OCI-LY7 (cell line): ENCODE measurements around the gene CEP89. TPM values are rescaled to one million over a fixed set of nuclear protein-coding genes. Genes with fewer than 3 reads are reported as not detected.
"Not testable (repeated sequence)": the region's sequence is repeated elsewhere in the genome, so short reads cannot be mapped to it uniquely, and the experiment has no call there.

Experiments used
- BruUV-seq: library from RNA; stranded (reverse); fragments of 400-500 nt; replicated peaks from 2 replicates; lab custom pipeline; 2021; lab: Mats Ljungman, UMichigan
- CTCF ChIA-PET: fragments of 300-600 bp; sonication (Branson Sonifier 250); formaldehyde crosslinking; loops from one replicate; lab custom pipeline; 2022; ENCODE audit warnings: antibody characterized with exemption; ENCODE audit not compliant: unreplicated experiment; lab: Charles Lee
- POLR2A ChIA-PET: fragments of 300-600 bp; sonication (Branson Sonifier 250); formaldehyde crosslinking; loops from one replicate; lab custom pipeline; 2022; ENCODE audit warnings: antibody characterized with exemption; lab: Charles Lee
- DNase-seq: peaks from one replicate; pipeline ENCODE4 v3.0.0-alpha.2; 2015; ENCODE audit warnings: low spot score
- H2AFZ ChIP-seq: fragments of 200-600 bp; sonication (generic), shearing (Covaris generic); 2 replicates; pipeline ENCODE4 v1.6.1; 2014; ENCODE audit warnings: mild to moderate bottlenecking, antibody characterized with exemption, low read length, moderate library complexity
- H3K27ac ChIP-seq: fragments of 200-600 bp; sonication (generic); 2 replicates; pipeline ENCODE4 v1.5.1; 2014; ENCODE audit warnings: mixed run types, low read depth, mild to moderate bottlenecking, moderate library complexity, low read length, inconsistent platforms; ENCODE audit not compliant: poor library complexity, severe bottlenecking
- H3K36me3 ChIP-seq: fragments of 200-600 bp; sonication (generic); 2 replicates; pipeline ENCODE4 v1.6.1; 2014; ENCODE audit warnings: mild to moderate bottlenecking, antibody characterized with exemption, low read length, moderate library complexity, mixed read lengths; ENCODE audit not compliant: insufficient read depth
- H3K4me1 ChIP-seq: fragments of 200-600 bp; sonication (generic); 2 replicates; pipeline ENCODE4 v1.5.1; 2014; ENCODE audit warnings: mild to moderate bottlenecking, low read length; ENCODE audit not compliant: insufficient read depth, poor library complexity, severe bottlenecking
- H3K4me2 ChIP-seq: fragments of 200-600 bp; sonication (generic); 2 replicates; pipeline ENCODE4 v1.6.1; 2014; ENCODE audit warnings: mild to moderate bottlenecking, low read length
- H3K4me3 ChIP-seq: fragments of 200-600 bp; sonication (generic); 2 replicates; pipeline ENCODE4 v1.5.1; 2014; ENCODE audit warnings: mild to moderate bottlenecking, low read depth, low read length; ENCODE audit not compliant: poor library complexity, severe bottlenecking
- H3K79me2 ChIP-seq: fragments of 200-600 bp; sonication (generic); 2 replicates; pipeline ENCODE4 v1.6.1; 2016; ENCODE audit warnings: low read depth, mild to moderate bottlenecking, low read length, moderate library complexity, mixed read lengths; ENCODE audit not compliant: insufficient read depth
- H3K9me2 ChIP-seq: fragments of 200-600 bp; sonication (generic); 2 replicates; pipeline ENCODE4 v1.6.1; 2016; ENCODE audit warnings: mild to moderate bottlenecking, low read length, mixed read lengths; ENCODE audit not compliant: insufficient read depth
- H3K9me3 ChIP-seq: fragments of 200-600 bp; sonication (generic); 2 replicates; pipeline ENCODE4 v1.6.1; 2014; ENCODE audit warnings: mild to moderate bottlenecking, mixed run types, low read length, mixed read lengths
- H4K20me1 ChIP-seq: fragments of 200-600 bp; sonication (generic); 2 replicates; pipeline ENCODE4 v1.6.1; 2014; ENCODE audit warnings: mild to moderate bottlenecking, antibody characterized with exemption, low read length, moderate library complexity, mixed read lengths; ENCODE audit not compliant: insufficient read depth
- EZH2phosphoT487 ChIP-seq: fragments of 200-600 bp; sonication (generic); IDR thresholded peaks from 2 replicates; pipeline ENCODE4 v1.6.1; 2018; ENCODE audit warnings: low read depth, borderline replicate concordance, mild to moderate bottlenecking, mixed run types, antibody characterized with exemption, low read length, moderate library complexity, mixed read lengths
- intact Hi-C: fragments of 100-400 bp; cut with micrococcal nuclease; formaldehyde crosslinking; loops from one replicate; pipeline ENCODE4 v1.10.0; 2022; ENCODE audit not compliant: unreplicated experiment
- total RNA-seq, 2 experiments: library from RNA; depleted of rRNA in 1 of 2; stranded (reverse); fragments of >200 nt in 1 of 2; shearing (Covaris generic) in 1 of 2; gene quantifications; 2 replicates each; pipeline ENCODE4 v1.2.3, GENCODE V29; 2014 to 2022
- TF ChIP-seq, protein P1 (sequence below): fragments of 200-600 bp; sonication (generic); conservative IDR thresholded peaks from 2 replicates; pipeline ENCODE4 v1.5.1; 2014; ENCODE audit warnings: mild to moderate bottlenecking, antibody characterized with exemption, low read length, moderate library complexity, mixed read lengths

CEP89 gene
- total RNA-seq, 2 experiments from 2014 or later: 15.8 to 20.6 TPM

DNA sequence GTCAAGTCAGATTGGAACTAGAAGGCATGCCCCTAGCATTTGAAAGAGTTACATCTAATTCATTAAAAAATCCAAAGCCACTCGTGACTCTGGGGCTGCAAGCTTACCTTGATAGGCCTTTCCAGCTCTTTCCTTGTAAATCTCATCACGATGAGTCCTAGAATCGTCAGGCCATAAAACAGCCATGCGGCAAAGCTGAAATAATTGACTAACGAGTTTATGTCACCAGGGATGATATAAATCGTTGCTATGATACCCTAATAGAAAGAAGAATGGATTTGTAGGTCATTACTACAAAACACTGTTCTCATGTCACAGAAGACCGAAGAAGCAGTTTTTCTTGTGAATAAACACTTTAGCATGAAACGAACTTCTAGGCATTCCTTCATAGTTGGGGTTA lies 129.7 kb downstream of the CEP89 start:
- Histone ChIP-seq H3K79me2 (no peaks in the 10 kb centered on the region), H3K9me2 (no peaks in the 10 kb centered on the region), H3K9me3 (no peaks in the 10 kb centered on the region), H2AFZ (no peak overlapping the region), H4K20me1 (no peaks in the 10 kb centered on the region), H3K36me3 (no peaks in the 10 kb centered on the region), H3K27ac (no peak overlapping the region), H3K4me1 (no peaks in the 10 kb centered on the region), H3K4me2 (no peak overlapping the region), H3K4me3 (no peak overlapping the region)
- CTCF ChIA-PET: no interaction called here
- no peak for DNase-seq
- no peak for TF ChIP-seq EZH2phosphoT487
- TF ChIP-seq, protein P1, sequence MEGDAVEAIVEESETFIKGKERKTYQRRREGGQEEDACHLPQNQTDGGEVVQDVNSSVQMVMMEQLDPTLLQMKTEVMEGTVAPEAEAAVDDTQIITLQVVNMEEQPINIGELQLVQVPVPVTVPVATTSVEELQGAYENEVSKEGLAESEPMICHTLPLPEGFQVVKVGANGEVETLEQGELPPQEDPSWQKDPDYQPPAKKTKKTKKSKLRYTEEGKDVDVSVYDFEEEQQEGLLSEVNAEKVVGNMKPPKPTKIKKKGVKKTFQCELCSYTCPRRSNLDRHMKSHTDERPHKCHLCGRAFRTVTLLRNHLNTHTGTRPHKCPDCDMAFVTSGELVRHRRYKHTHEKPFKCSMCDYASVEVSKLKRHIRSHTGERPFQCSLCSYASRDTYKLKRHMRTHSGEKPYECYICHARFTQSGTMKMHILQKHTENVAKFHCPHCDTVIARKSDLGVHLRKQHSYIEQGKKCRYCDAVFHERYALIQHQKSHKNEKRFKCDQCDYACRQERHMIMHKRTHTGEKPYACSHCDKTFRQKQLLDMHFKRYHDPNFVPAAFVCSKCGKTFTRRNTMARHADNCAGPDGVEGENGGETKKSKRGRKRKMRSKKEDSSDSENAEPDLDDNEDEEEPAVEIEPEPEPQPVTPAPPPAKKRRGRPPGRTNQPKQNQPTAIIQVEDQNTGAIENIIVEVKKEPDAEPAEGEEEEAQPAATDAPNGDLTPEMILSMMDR: no peak
- intact Hi-C loops: no loop called here
- POLR2A ChIA-PET: interaction anchor here (1.7 kb wide), 1 partner anchor 12 kb away, joined by 3 read pairs; no protein-coding TSS in a partner anchor
- BruUV-seq: no TSS peak

DNA sequence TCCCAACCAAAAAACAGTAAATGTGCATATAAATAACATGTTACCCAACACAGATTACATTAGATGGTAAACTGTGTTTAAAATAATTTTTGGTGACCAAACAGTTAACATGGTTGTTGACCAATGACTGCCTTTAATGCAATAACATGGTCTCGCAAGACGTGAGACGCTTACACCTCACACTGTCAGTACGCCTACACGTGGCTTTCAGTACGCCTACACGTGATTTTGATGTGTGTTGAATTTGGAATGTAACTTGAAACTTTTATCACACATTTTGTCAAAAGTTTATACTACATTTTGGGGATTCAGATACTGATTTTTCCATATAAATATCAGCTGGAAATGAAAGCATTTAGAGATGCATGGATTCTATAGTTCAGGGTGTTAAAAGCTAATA lies 134.2 kb downstream of the CEP89 start:
- H2AFZ ChIP-seq: no peak overlapping the region
- H3K9me2 ChIP-seq: no peaks in the 10 kb centered on the region
- no peaks in the 10 kb centered on the region for H3K9me3 ChIP-seq
- no peaks in the 10 kb centered on the region for H4K20me1 ChIP-seq
- H3K4me2 ChIP-seq: no peak overlapping the region
- no peaks in the 10 kb centered on the region for H3K4me1 ChIP-seq
- no peak overlapping the region for H3K27ac ChIP-seq
- intact Hi-C loops: no loop called here
- DNase-seq: no peak
- CTCF ChIA-PET: no interaction called here
- BruUV-seq: no TSS peak
- no peak for TF ChIP-seq EZH2phosphoT487
- TF ChIP-seq, protein P1: no peak
- POLR2A ChIA-PET: no interaction called here
- no peaks in the 10 kb centered on the region for H3K79me2 ChIP-seq
- H3K4me3 ChIP-seq: no peak overlapping the region
- no peaks in the 10 kb centered on the region for H3K36me3 ChIP-seq

DNA sequence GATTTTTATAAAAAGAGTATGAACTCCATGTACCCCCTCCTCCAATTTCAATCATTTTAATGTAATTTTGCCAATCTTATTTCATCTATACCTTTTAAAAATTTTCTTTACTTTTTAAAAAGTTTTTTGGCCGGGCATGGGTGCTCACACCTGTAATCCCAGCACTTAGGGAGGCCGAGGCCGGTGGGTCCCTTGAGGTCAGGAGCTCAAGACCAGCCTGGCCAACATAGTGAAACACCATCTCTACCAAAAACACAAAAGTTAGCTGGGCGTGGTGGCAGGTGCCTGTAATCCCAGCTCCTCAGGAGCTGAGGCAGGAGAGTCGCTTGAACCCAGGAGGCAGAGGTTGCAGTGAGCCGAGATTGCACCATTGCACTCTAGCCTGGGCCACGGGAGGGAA lies 138.4 kb downstream of the CEP89 start:
- not testable (repeated sequence) for BruUV-seq

DNA sequence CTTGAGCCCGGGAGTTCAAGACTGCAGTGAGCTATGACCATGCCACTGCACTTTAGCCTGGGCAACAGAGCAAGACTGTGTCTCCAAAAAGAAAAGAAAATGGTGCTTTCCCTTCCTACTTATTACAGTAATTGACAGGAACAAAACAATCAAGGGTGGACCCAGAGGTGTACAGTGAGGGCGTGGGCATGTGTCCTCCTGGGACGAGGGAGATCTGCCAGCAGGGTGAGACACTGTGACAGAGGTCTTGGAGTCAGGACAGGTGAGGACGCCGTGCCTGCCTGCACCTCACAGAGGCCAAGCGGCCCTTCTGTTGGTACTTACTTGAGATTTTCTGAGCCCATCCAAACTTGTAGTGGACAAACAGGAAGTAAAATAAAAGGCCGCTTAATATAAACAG lies 138.9 kb downstream of the CEP89 start:
- CTCF ChIA-PET, DNase-seq, H3K4me3 ChIP-seq, H3K9me2 ChIP-seq, H3K4me2 ChIP-seq, H3K9me3 ChIP-seq, POLR2A ChIA-PET, H2AFZ ChIP-seq, H4K20me1 ChIP-seq, intact Hi-C loops, H3K36me3 ChIP-seq, H3K4me1 ChIP-seq, BruUV-seq, H3K79me2 ChIP-seq, H3K27ac ChIP-seq: not testable (repeated sequence)

More for the DNA sequence above, 138.4 kb downstream of the CEP89 start:
- POLR2A ChIA-PET, H4K20me1 ChIP-seq, DNase-seq, H3K4me2 ChIP-seq, H3K79me2 ChIP-seq, H3K9me3 ChIP-seq, H3K36me3 ChIP-seq, CTCF ChIA-PET, H3K9me2 ChIP-seq, H2AFZ ChIP-seq, H3K4me3 ChIP-seq, H3K27ac ChIP-seq, H3K4me1 ChIP-seq, intact Hi-C loops: not testable (repeated sequence)

DNA sequence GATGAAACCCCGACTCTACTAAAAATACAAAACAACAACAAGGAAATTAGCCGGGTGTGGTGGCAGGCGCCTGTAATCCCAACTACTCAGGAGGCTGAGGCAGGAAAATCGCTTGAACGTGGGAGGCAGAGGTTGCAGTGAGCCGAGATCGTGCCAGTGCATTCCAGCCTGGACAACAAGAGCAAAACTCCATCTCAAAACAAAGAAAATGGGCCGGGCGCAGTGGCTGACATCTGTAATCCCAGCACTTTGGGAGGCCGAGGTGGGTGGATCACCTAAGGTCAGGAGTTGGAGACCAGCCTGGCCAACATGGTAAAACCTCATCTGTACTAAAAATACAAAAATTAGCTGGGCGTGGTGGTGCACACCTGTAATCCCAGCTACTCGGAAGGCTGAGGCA lies 139.7 kb downstream of the CEP89 start:
- POLR2A ChIA-PET, H3K4me2 ChIP-seq, intact Hi-C loops, H2AFZ ChIP-seq, H3K9me2 ChIP-seq, BruUV-seq, CTCF ChIA-PET, H3K27ac ChIP-seq, H3K36me3 ChIP-seq, H4K20me1 ChIP-seq, H3K79me2 ChIP-seq, H3K9me3 ChIP-seq, H3K4me3 ChIP-seq, DNase-seq, H3K4me1 ChIP-seq: not testable (repeated sequence)
